PC-9 (cell line): ENCODE data around the gene SLC7A9.

Experiments used
- CTCF ChIP-seq: fragments of 200-600 bp; sonication (generic); conservative IDR thresholded peaks from 2 replicates; pipeline ENCODE4 v1.6.1; 2017; ENCODE audit warnings: mixed run types, antibody characterized with exemption, mild to moderate bottlenecking, moderate library complexity
- EZH2 ChIP-seq: fragments of 200-600 bp; sonication (generic); IDR thresholded peaks from 2 replicates; pipeline ENCODE4 v1.8.0; 2017; ENCODE audit warnings: antibody characterized with exemption, low read depth

DNA sequence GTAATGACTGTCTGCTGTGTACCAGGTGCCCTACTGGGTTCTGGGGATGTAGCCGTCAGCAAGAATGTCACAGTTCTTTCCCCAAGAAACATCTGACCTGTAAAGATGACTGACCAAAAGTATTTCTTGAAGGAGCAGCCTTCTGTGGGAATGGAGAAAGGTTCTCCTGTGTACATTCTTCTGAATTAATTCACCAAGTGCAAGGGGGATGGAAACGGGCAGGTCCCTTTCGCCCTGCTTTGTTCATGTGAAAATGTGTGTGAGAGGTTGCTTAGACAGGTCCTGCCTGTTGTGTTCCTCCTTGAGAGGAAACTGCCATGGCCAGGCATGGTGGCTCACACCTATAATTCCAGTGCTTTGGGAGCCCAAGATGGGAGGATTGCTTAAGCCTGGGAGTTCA is 57.0 kb downstream of the SLC7A9 start:
- TF ChIP-seq CTCF, result no peak
- TF ChIP-seq EZH2, result no peak
